ENCODE measurements around the gene TUBG1. TPM values are rescaled to one million over a fixed set of nuclear protein-coding genes. Genes with fewer than 3 reads are reported as not detected.

The TUBG1 gene
- total and polyA plus RNA-seq, 9 of the 15 experiments (the other 6 are each of a cell fraction or from before 2014, with no cell fraction given) = 33.1 to 147 (median 66.0) TPM

DNA sequence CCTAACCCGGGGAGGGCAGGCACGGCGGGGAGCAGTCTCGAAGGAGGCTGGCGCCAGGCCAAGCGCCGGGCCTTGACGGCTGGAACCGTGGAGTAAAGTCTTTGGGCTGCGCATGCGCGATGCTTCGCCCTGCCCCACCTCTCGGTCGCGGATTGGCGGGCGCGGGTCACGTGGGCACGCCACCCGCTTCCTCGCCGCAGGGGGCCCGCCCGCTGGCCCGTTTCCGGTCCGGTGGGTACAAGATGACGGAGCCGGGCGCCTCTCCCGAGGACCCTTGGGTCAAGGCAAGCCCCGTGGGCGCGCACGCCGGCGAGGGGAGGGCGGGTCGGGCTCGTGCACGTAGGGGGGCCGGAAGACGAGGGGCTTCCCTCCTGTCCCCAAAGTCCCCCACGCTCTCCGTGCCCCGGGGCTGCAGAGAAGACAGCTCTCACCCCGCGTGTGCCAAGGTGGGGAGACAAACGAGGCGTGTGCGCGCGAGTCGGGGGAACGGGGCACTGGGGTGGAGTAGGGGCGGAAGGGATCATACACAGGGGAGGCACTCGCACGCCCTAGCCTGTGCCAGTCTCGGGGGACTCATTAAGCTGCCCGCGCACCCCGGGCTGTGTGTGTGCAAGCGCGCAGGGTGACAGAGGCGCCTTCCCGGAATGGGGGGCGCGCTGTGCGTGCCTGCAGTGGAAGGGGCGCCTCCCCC is 42.5 kb upstream of the TUBG1 start, which contains the start of gene MLX (continued):
- TF ChIP-seq BRCA1 (IDR thresholded peaks at IDR 0.05) (no peak), BRCA1 (CRISPR knock-in tag; IDR thresholded peaks at IDR 0.05) (no peak), ZSCAN32 (CRISPR knock-in tag; IDR thresholded peaks at IDR 0.05) (no peak), HOXB6 (CRISPR knock-in tag; IDR thresholded peaks at IDR 0.05; ENCODE audit: borderline replicate concordance) (no peak), NEUROD1 (IDR thresholded peaks at IDR 0.05; ENCODE audit: borderline replicate concordance, low read depth, low read length, partially characterized antibody) (no peak), KDM4B (IDR thresholded peaks at IDR 0.05; ENCODE audit: borderline replicate concordance in 2 of 2, low read depth in 1 of 2) (no peak), FOXJ3 (CRISPR knock-in tag; IDR thresholded peaks at IDR 0.05) (no peak), RBM14 (IDR thresholded peaks at IDR 0.05; ENCODE audit: borderline replicate concordance, insufficient read depth, low read depth, low read length) (0 out of 2 replicates have a peak, but pooled peaks have one; percentile 22), MYNN (IDR thresholded peaks at IDR 0.05) (no peak; the same call in 1 of the 2 replicates), MYNN (CRISPR knock-in tag; IDR thresholded peaks at IDR 0.05) (no peak), MEF2D (tag; conservative IDR thresholded peaks at IDR 0.05; ENCODE audit: low read depth) (no peak), ZBTB8A (IDR thresholded peaks at IDR 0.05; ENCODE audit: partially characterized antibody) (no peak), CREM (IDR thresholded peaks at IDR 0.05; ENCODE audit: low read depth) (no peak; the same call in 1 of the 2 replicates), SMAD4 (CRISPR knock-in tag; conservative IDR thresholded peaks at IDR 0.05) (no peak; the same call in 1 of the 2 replicates), ZNF184 (CRISPR knock-in tag; IDR thresholded peaks at IDR 0.05) (no peak)
- TF ChIP-seq, protein P1, sequence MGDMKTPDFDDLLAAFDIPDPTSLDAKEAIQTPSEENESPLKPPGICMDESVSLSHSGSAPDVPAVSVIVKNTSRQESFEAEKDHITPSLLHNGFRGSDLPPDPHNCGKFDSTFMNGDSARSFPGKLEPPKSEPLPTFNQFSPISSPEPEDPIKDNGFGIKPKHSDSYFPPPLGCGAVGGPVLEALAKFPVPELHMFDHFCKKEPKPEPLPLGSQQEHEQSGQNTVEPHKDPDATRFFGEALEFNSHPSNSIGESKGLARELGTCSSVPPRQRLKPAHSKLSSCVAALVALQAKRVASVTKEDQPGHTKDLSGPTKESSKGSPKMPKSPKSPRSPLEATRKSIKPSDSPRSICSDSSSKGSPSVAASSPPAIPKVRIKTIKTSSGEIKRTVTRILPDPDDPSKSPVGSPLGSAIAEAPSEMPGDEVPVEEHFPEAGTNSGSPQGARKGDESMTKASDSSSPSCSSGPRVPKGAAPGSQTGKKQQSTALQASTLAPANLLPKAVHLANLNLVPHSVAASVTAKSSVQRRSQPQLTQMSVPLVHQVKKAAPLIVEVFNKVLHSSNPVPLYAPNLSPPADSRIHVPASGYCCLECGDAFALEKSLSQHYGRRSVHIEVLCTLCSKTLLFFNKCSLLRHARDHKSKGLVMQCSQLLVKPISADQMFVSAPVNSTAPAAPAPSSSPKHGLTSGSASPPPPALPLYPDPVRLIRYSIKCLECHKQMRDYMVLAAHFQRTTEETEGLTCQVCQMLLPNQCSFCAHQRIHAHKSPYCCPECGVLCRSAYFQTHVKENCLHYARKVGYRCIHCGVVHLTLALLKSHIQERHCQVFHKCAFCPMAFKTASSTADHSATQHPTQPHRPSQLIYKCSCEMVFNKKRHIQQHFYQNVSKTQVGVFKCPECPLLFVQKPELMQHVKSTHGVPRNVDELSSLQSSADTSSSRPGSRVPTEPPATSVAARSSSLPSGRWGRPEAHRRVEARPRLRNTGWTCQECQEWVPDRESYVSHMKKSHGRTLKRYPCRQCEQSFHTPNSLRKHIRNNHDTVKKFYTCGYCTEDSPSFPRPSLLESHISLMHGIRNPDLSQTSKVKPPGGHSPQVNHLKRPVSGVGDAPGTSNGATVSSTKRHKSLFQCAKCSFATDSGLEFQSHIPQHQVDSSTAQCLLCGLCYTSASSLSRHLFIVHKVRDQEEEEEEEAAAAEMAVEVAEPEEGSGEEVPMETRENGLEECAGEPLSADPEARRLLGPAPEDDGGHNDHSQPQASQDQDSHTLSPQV (IDR thresholded peaks at IDR 0.05) = peak; percentile 84; the same call in 1 of the 2 replicates
- TF ChIP-seq, protein P2, sequence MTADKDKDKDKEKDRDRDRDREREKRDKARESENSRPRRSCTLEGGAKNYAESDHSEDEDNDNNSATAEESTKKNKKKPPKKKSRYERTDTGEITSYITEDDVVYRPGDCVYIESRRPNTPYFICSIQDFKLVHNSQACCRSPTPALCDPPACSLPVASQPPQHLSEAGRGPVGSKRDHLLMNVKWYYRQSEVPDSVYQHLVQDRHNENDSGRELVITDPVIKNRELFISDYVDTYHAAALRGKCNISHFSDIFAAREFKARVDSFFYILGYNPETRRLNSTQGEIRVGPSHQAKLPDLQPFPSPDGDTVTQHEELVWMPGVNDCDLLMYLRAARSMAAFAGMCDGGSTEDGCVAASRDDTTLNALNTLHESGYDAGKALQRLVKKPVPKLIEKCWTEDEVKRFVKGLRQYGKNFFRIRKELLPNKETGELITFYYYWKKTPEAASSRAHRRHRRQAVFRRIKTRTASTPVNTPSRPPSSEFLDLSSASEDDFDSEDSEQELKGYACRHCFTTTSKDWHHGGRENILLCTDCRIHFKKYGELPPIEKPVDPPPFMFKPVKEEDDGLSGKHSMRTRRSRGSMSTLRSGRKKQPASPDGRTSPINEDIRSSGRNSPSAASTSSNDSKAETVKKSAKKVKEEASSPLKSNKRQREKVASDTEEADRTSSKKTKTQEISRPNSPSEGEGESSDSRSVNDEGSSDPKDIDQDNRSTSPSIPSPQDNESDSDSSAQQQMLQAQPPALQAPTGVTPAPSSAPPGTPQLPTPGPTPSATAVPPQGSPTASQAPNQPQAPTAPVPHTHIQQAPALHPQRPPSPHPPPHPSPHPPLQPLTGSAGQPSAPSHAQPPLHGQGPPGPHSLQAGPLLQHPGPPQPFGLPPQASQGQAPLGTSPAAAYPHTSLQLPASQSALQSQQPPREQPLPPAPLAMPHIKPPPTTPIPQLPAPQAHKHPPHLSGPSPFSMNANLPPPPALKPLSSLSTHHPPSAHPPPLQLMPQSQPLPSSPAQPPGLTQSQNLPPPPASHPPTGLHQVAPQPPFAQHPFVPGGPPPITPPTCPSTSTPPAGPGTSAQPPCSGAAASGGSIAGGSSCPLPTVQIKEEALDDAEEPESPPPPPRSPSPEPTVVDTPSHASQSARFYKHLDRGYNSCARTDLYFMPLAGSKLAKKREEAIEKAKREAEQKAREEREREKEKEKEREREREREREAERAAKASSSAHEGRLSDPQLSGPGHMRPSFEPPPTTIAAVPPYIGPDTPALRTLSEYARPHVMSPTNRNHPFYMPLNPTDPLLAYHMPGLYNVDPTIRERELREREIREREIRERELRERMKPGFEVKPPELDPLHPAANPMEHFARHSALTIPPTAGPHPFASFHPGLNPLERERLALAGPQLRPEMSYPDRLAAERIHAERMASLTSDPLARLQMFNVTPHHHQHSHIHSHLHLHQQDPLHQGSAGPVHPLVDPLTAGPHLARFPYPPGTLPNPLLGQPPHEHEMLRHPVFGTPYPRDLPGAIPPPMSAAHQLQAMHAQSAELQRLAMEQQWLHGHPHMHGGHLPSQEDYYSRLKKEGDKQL (CRISPR knock-in tag; IDR thresholded peaks at IDR 0.05; ENCODE audit: borderline replicate concordance) = no peak
